ENCODE results near the gene HDAC9. TPM values are rescaled to one million over a fixed set of nuclear protein-coding genes. Genes with fewer than 3 reads are reported as not detected.

The HDAC9 gene
- total RNA-seq, 4 donors from 2014 or later, result 54.8 to 96.2 (median 87.2) TPM

DNA sequence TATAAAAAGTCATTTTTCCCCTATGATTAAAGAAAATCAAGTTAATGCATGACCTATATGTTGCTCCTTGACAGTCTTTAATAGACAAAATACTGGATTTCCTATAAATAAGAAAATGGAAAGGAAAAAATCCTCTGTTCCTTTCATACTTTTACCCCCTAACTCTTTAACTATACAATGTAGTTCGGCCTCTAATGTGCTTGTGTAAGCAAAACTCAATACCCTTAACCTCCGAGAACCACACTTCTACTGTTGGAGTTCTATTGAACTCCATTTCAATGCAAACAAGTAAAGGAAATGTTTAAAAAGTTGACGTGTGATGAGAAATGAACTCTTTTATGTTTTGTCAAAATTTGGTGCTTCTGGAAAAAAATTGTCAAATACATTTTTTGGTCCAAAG lies 36.0 kb downstream of the HDAC9 start:
- H3K9me3 ChIP-seq, result no peaks in the 10 kb centered on the region
- H3K27me3 ChIP-seq, result no peaks in the 10 kb centered on the region
- H3K4me1 ChIP-seq, result no peaks in the 10 kb centered on the region
- H3K4me3 ChIP-seq, result no peak overlapping the region
- no peak for TF ChIP-seq POLR2A (IDR thresholded peaks at IDR 0.05)
- TF ChIP-seq, protein P1, sequence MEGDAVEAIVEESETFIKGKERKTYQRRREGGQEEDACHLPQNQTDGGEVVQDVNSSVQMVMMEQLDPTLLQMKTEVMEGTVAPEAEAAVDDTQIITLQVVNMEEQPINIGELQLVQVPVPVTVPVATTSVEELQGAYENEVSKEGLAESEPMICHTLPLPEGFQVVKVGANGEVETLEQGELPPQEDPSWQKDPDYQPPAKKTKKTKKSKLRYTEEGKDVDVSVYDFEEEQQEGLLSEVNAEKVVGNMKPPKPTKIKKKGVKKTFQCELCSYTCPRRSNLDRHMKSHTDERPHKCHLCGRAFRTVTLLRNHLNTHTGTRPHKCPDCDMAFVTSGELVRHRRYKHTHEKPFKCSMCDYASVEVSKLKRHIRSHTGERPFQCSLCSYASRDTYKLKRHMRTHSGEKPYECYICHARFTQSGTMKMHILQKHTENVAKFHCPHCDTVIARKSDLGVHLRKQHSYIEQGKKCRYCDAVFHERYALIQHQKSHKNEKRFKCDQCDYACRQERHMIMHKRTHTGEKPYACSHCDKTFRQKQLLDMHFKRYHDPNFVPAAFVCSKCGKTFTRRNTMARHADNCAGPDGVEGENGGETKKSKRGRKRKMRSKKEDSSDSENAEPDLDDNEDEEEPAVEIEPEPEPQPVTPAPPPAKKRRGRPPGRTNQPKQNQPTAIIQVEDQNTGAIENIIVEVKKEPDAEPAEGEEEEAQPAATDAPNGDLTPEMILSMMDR (IDR thresholded peaks at IDR 0.05), result no peak
- DNase-seq, result no peak
- intact Hi-C loops (cut with DNase I; ENCODE audit: low total_unique reads), result no loop called here
- no peaks in the 10 kb centered on the region for H3K36me3 ChIP-seq
- H3K27ac ChIP-seq, result no peak overlapping the region

DNA sequence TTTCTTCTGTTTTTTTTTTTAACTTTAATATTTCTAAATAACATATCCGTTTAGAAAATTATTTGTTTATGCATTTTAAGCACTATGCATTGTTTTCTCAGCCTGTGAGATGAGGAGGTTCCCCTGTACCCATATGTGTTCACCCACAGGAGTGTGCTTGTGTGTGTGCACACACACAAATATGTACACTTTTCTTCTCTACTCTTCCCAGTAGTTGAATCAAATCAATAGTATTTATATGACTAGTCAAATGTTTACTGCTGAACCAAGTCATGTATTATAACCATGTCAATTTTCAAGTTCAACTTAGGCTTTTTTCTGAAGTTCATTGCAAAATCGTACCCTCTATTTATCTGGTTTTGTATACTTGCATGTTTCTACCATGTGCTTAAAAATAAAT lies 37.3 kb downstream of the HDAC9 start:
- Histone ChIP-seq H3K4me1 (no peaks in the 10 kb centered on the region), H3K9me3 (no peaks in the 10 kb centered on the region), H3K4me3 (no peak overlapping the region), H3K27me3 (no peaks in the 10 kb centered on the region), H3K36me3 (no peaks in the 10 kb centered on the region), H3K27ac (no peak overlapping the region)
- intact Hi-C loops (cut with DNase I; ENCODE audit: low total_unique reads), result no loop called here
- no peak for DNase-seq
- TF ChIP-seq POLR2A (IDR thresholded peaks at IDR 0.05), result no peak
- TF ChIP-seq, protein P1 (IDR thresholded peaks at IDR 0.05), result no peak

DNA sequence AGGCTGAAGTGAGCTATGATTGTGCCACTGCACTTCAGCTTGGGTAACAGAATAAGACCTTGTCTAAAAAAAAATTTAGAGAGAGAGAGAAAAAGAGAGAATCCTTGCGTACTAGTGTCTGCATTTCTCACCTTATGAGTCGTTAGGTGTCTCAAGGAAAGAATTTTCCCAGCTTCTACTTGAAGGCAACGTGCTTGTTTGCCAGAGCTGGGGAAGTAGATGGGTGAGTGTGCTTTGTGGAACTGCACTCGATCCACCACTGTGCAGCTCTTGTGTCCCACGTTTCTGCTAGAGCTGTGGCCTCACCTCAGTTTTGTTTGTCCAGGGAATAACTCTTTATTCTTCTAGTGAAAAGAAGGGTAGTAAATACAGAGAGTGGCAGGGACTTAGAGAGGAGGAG lies 38.9 kb downstream of the HDAC9 start:
- intact Hi-C loops (cut with DNase I; ENCODE audit: low total_unique reads), result no loop called here
- no peaks in the 10 kb centered on the region for H3K4me1 ChIP-seq

DNA sequence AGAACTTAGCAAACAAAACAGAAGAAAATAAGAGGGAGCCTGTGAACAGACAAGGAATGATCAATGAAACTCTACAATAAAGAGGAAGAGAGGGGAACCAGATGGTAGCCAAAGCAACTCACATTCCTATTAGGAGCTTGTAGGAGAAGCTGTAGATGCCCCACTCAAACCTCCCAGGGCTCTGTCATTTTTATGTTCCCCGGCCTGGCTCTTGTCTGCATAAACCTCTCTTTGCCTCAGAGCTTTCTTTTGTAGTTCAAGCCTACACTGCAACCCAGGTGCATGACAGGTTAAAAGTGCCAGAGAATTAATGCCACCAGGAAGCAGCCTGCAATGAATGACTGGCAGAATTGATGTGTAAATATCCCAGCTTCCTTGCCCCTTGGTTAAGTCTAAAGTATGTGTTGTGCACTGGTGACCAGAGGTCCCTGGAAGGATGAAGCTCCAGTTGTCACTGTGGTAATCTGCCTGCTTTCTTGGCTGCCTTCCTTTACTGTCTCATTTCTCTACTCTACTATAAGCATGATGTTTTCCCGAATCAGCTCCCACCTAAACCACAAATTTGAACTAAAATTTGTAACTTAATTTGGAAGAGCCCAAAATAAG lies 40.4 kb downstream of the HDAC9 start:
- intact Hi-C loops (cut with DNase I; ENCODE audit: low total_unique reads), result no loop called here
- TF ChIP-seq, protein P1 (IDR thresholded peaks at IDR 0.05), result no peak
- TF ChIP-seq POLR2A (IDR thresholded peaks at IDR 0.05), result no peak

More for the DNA sequence above, 38.9 kb downstream of the HDAC9 start:
- H3K36me3 ChIP-seq, result no peaks in the 10 kb centered on the region
- TF ChIP-seq POLR2A (IDR thresholded peaks at IDR 0.05), result no peak
- TF ChIP-seq, protein P1 (IDR thresholded peaks at IDR 0.05), result no peak
- no peaks in the 10 kb centered on the region for H3K9me3 ChIP-seq
- H3K27me3 ChIP-seq, result no peaks in the 10 kb centered on the region
- DNase-seq, result no peak
- H3K27ac ChIP-seq, result peak overlapping the region in 1 of 2 donors; percentile 1
- H3K4me3 ChIP-seq, result no peak overlapping the region

DNA sequence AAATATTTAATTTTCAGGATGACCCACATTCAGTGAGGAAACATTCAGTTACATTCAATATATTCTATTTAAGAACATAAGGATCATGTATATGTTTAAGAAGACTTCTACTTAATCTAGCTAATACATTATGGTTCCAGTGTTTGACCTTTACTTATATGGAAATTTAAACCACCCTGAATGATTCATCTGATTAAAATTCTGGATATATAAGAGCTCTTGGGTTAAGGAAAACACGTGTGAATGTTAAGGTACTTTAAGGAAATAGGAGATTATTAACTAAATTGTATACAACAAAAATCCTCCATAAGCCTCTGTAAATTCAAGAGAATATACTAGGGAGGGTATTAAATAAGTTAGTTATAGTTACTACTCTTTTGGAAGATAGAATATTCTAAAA lies 40.9 kb downstream of the HDAC9 start:
- no peak for DNase-seq
- intact Hi-C loops (cut with DNase I; ENCODE audit: low total_unique reads), result no loop called here
- peaks cover 0 to 4% of the 10 kb centered on the region in 2 donors for H3K4me1 ChIP-seq
- H3K27me3 ChIP-seq, result no peaks in the 10 kb centered on the region
- no peaks in the 10 kb centered on the region for H3K36me3 ChIP-seq
- TF ChIP-seq, protein P1 (IDR thresholded peaks at IDR 0.05), result no peak
- TF ChIP-seq POLR2A (IDR thresholded peaks at IDR 0.05), result no peak
- no peak overlapping the region for H3K4me3 ChIP-seq
- no peak overlapping the region for H3K27ac ChIP-seq
- no peaks in the 10 kb centered on the region for H3K9me3 ChIP-seq

More for the DNA sequence above, 40.4 kb downstream of the HDAC9 start:
- H3K27me3 ChIP-seq, result no peaks in the 10 kb centered on the region
- H3K4me1 ChIP-seq, result no peaks in the 10 kb centered on the region
- no peak overlapping the region for H3K4me3 ChIP-seq
- H3K36me3 ChIP-seq, result no peaks in the 10 kb centered on the region
- H3K9me3 ChIP-seq, result no peaks in the 10 kb centered on the region
- H3K27ac ChIP-seq, result peak overlapping the region in 1 of 2 donors; percentile 1
- no peak for DNase-seq
